Left renal cortex interstitium (tissue), 4 donors: Measurements from ENCODE around the gene DZANK1. TPM values are rescaled to one million over a fixed set of nuclear protein-coding genes. Genes with fewer than 3 reads are reported as not detected.
"Not testable (repeated sequence)": the region's sequence is repeated elsewhere in the genome, so short reads cannot be mapped to it uniquely, and the experiment has no call there.

Experiments used
- DNase-seq, 4 donors: peaks; one replicate each; pipeline ENCODE4 v3.0.0-alpha.2; 2013; ENCODE audit warnings: low read depth in 4 of 4, low spot score in 2 of 4, missing footprints in 1 of 4
- polyA plus RNA-seq, 4 donors: library from polyadenylated mRNA; unstranded; fragments of 120-200 nt; gene quantifications; one replicate each; pipeline ENCODE4 v1.2.1, GENCODE V29; 2013; ENCODE audit not compliant: insufficient read length in 4 of 4

The DZANK1 gene
- polyA plus RNA-seq: 1 to 10 TPM; 5.7 to 9.9 (median 7.0) TPM

DNA sequence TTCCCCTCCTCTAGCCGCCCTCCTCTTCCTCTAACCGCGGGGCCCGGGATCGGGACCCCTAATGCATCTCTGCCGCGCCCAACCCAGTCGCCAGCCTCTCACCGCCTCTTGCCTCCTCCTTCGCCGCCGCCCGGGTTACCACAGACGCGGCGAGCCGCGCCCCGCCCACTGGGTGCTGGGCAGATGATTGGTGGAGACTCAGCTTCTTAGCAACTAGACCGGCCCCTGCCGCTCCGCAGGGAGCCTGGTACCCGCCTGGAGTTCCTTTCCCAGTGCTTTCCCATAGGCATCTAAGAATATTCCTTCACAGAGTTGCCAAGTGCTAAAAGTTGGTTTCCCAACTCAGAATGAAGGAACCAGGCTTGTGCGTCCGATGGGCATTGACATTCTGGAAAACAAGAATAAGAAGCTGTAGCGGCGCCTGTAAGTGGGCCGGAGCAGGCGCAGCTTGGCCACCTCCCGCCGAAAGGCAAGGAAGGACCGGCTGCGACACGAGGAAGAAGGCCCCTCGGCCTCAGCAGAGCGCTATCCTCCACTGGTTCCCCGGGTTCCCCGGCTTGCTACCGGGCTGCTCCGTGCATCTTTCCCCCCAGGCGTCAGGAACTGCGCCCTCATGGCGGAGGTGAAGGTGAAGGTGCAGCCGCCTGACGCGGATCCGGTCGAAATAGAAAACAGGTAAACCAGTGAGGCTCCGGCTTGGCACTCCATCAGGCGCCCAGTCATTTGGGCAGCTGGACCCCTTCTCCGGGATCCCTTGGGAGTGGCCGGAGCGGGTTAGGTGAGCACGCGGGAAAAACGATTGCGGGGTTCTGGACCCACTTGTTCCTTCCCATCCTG is at the start of gene DZANK1, which contains the start of gene POLR3F:
Gene DZANK1 (minus strand): TSS at position 137 of the 837 bp plus-strand sequence. CDS start 1,672 bp downstream, outside the sequence.
Gene POLR3F (plus strand): TSS at position 497 of the 837 bp plus-strand sequence. CDS start 117 bp downstream, at position 614.
- DNase-seq: peak; percentile 91 to 98 (median 94)

GRCh38 chr20:18515973-18516372 is 49.1 kb upstream of the DZANK1 start:
- no peak for DNase-seq

- DNase-seq: no peak
Measured at GRCh38 chr20:18514127-18514526, 47.3 kb upstream of the DZANK1 start.

DNA sequence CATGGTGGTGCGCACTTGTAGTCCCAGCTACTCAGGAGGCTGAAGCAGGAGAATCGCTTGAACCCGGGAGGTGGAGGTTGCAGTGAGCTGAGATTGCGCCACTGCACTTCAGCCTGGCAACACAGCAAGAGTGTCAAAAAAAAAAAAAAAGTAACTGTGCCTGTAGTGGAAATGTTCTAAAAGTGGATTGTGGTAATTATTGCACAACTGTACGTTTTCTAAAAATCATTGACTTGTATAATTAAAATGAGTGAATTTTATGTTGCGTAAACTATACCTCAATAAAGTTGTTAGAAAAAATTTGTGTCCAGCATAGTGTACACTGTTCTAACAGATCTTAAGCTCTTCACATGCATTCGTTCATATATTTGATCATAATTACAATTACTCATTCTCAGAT is 46.4 kb upstream of the DZANK1 start:
- DNase-seq: no peak

DNA sequence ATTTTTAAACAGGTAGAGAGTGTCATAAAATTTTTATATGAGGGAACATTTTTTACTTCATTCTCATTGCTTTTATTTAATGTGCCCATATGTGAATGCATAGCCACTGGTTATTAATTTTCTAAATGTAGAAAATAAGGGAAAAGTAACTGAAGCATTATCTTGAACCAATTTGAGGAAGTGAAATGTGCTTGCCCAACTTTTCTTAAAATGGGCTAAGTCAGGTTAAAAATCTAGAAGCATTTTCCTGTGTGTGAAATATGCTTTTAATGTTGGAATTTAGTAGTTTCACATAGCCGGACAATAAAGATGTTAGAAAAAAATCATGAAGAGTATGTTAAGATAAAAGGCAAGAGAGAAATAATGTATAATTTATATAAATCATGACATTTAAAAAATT is 44.7 kb upstream of the DZANK1 start:
- DNase-seq: no peak

GRCh38 chr20:18507218-18508191 is 40.7 kb upstream of the DZANK1 start, which contains the start of gene SEC23B:
SEC23B (plus strand) TSS chr20:18507940; CDS start chr20:18510836, 2,896 bp downstream.
- peak; percentile 93 to 99 (median 96) for DNase-seq

DNA sequence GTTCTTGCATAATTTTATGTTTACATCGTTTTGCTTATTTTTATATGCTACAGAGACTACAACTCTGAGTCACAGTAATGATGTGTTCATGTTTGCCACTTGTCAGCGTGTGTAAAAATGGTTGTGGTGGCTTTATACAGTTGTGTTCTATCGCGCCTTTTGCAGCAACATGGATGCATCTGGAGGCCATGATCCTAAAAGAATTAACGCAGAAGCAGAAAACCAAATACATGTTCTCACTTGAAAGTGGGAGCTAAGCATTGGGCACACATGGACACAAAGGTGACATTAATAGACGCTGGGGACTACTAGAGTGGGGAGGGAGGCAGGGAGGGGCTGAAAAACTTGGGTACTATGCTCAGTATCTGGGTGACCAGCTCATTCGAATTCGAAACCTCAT is 39.9 kb upstream of the DZANK1 start:
- DNase-seq: no peak

- DNase-seq: no peak
Measured at GRCh38 chr20:18504479-18505060, 37.7 kb upstream of the DZANK1 start.

DNA sequence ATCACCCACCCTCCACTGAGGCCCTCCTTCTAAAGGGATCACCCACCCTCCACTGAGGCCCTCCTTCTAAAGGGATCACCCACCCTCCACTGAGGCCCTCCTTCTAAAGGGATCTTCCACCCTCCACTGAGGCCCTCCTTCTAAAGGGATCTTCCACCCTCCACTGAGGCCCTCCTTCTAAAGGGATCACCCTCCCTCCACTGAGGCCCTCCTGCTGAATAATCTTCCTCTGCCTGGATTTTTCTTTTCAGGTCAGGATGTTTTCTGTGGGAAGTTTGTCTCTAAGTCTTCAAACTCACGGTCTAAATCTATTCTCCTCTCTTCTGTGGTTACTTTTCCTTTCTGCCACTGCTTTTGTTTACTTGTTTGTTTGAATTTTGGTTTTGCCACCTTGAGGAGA is 34.8 kb upstream of the DZANK1 start:
- not testable (repeated sequence) for DNase-seq

DNA sequence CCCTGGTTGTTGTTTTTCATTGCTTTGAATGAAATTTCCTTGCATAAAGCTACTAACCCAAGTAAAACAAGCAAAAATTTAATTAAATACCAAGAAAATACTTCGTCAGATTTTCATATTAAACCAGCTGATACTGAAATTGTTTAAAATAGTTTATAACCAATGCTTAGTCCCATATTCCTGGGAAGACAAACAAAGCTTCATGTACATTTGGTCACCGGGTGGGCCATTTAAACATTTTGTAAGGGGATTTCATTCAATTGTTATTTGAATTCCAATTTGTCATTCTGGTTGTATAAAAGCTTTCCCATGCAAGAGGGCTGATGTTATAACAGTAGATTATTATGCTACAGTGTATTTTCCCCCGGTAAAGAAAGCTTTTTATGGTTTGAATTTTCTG is 30.8 kb upstream of the DZANK1 start:
- DNase-seq: no peak

DNA sequence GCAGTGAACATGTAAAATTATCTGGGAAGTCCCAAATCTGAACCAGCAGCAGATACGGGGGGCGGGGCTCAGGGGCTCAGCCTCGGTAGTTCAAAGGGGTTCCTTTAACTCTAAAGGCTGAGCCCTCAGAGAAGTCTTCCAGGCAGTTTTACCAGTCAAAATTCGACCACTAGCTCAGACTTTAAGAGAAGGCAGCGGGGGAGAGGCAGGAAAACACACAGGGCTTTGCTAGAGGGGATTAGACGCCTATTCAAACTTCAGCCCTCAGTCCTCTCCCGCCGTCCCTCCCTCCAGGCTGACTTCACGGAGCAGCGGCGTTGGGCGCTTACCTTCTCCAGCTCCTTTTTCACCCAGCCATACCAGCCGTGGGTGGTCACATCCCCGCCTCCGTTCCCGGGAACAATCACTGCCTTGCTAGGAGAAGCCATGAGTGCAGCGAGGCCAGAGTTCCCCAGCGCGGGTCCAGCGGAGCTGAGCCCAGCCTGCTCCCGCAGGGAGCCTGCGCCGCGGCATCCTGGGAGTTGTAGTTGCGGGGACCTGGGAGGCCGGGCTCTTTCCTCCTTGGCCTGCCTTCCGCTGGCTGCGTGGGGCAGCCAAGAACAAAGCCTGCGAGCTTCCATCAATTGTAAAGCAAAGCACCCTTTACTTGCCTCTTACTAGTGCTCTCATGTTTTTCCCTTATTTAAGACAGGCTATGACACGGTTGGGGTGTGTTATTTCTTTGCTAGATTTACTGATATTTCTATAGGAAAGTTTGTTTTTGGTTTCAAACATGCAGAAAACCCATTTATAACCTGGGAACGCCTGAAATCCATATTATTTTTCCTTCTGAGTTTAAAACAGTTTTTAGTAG is 30.1 kb upstream of the DZANK1 start, which contains the start of gene RBBP9:
Gene RBBP9 (minus strand): TSS at position 486 of the 853 bp plus-strand sequence. CDS start 58 bp downstream, at position 428.
- peak in 3 of 4 donors; percentile 69 to 84 (median 77) for DNase-seq

- no peak for DNase-seq
Measured at GRCh38 chr20:18496042-18496441, 29.2 kb upstream of the DZANK1 start.

GRCh38 chr20:18488301-18488700 is 21.5 kb upstream of the DZANK1 start:
- no peak for DNase-seq

GRCh38 chr20:18481596-18481995 is 14.8 kb upstream of the DZANK1 start:
- no peak for DNase-seq

GRCh38 chr20:18477821-18478220 is 11.0 kb upstream of the DZANK1 start:
- DNase-seq: no peak

- no peak for DNase-seq
Measured at GRCh38 chr20:18477218-18477617, 10.4 kb upstream of the DZANK1 start.

- no peak for DNase-seq
Measured at GRCh38 chr20:18466574-18466893, 296 bp downstream of the DZANK1 start.

GRCh38 chr20:18465536-18466200 is 1.2 kb downstream of the DZANK1 start:
- DNase-seq: no peak

DNA sequence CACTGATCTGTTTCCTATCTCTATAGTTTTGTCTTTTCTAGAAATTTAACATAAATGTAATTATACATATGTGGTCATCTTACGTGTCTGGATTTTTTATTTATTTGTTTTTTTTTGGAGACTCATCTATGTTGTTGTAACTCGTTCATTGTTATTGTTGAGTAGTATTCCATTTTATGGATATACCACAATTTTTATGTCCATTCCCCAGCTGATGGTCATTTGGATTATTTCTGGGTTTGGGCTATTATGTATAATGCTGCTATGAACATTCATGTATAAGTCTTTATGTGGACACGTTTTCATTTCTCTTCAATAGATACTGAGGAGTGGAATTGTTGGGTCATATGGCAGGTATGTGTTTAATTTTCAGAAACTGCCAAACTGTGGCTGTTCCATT is 10.2 kb downstream of the DZANK1 start:
- no peak for DNase-seq
